Keratinocyte (primary cell): ENCODE results near the gene HNRNPH3.

Experiments
- EZH2 ChIP-seq: IDR thresholded peaks from one replicate; pipeline ENCODE4 v1.6.1; 2012; ENCODE audit warnings: inconsistent platforms, mild to moderate bottlenecking, low read length, moderate library complexity
- TF ChIP-seq, protein P1 (sequence below), 3 experiments: IDR thresholded peaks in 1 of 3; conservative IDR thresholded peaks in 1 of 3; optimal IDR thresholded peaks in 1 of 3; 2 replicates in 2 of 3; 3 replicates in 1 of 3; pipeline versions ENCODE3 to v1.5.1; 2011; ENCODE audit warnings: low read length in 3 of 3, mild to moderate bottlenecking in 3 of 3, moderate library complexity in 2 of 3, control low read depth in 1 of 3, inconsistent platforms in 1 of 3; ENCODE audit not compliant: insufficient read depth in 2 of 3; ENCODE audit errors: extremely low read depth in 1 of 3

DNA sequence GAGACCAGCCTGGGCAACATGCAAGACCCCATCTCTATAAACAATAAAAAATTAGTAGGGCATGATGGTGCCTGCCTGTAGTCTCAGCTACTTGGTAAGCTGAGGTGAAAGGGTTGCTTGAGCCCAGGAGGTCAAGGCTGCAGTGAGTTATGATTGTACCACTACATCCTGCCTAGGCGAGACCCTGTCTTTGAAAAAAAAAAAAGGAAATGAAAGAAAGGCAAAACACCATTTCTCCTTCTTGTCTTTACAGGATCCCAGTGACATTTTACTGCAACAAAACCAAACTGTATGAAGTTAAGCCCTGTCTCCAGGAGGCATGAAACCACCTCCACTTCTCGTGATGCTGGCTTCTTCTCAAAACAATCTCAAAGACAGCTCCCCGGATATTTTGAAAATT is 30.7 kb downstream of the HNRNPH3 start:
- TF ChIP-seq, protein P1, sequence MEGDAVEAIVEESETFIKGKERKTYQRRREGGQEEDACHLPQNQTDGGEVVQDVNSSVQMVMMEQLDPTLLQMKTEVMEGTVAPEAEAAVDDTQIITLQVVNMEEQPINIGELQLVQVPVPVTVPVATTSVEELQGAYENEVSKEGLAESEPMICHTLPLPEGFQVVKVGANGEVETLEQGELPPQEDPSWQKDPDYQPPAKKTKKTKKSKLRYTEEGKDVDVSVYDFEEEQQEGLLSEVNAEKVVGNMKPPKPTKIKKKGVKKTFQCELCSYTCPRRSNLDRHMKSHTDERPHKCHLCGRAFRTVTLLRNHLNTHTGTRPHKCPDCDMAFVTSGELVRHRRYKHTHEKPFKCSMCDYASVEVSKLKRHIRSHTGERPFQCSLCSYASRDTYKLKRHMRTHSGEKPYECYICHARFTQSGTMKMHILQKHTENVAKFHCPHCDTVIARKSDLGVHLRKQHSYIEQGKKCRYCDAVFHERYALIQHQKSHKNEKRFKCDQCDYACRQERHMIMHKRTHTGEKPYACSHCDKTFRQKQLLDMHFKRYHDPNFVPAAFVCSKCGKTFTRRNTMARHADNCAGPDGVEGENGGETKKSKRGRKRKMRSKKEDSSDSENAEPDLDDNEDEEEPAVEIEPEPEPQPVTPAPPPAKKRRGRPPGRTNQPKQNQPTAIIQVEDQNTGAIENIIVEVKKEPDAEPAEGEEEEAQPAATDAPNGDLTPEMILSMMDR (optimal IDR thresholded peaks at IDR 0.05 in 1 of 3, IDR thresholded peaks at IDR 0.05 in 1 of 3, conservative IDR thresholded peaks at IDR 0.05 in 1 of 3; ENCODE audit: extremely low read depth in 1 of 3, insufficient read depth in 2 of 3, low read length in 3 of 3), result no peak
- TF ChIP-seq EZH2, result no peak
